HepG2 (cell line): ENCODE results near the gene C1orf159. TPM values are rescaled to one million over a fixed set of nuclear protein-coding genes. Genes with fewer than 3 reads are reported as not detected.

Source experiments
- ATAC-seq: fragments of 200-7000 bp; cut with Tn5 transposase; 3 replicates; pipeline ENCODE4 v1.9.1; 2020; ENCODE audit warnings: mild to moderate bottlenecking, moderate library complexity
- BruUV-seq: library from RNA; stranded (reverse); fragments of 400-500 nt; replicated peaks from 2 replicates; lab custom pipeline; 2021; lab: Mats Ljungman, UMichigan
- CTCF ChIA-PET: fragments of 300-600 bp; formaldehyde crosslinking; extraction: SDS; loops from one replicate; lab custom pipeline; 2021; ENCODE audit warnings: low total read pairs, inconsistent platforms, low intra/inter-chr PET ratio; lab: Yijun Ruan, JAX
- POLR2A ChIA-PET: fragments of 350-600 bp; sonication (Branson Sonifier 250); formaldehyde crosslinking; loops from one replicate; lab custom pipeline; 2020; ENCODE audit warnings: antibody characterized with exemption, inconsistent platforms; lab: Yijun Ruan, JAX
- DNase-seq: peaks from one replicate; pipeline ENCODE4 v3.0.0-alpha.2; 2015; ENCODE audit warnings: low spot score
- FAIRE-seq: peaks from 3 replicates; lab custom pipeline; 2011; peaks lifted over from hg19 to GRCh38; lab: Jason Lieb, UNC
- H2AFZ ChIP-seq: one replicate; pipeline ENCODE4 v1.6.1; 2011; ENCODE audit warnings: low read length, inconsistent platforms
- H3K27ac ChIP-seq: fragments of 300-600 bp; 3 replicates; pipeline ENCODE4 v1.8.0; 2011; ENCODE audit warnings: mixed run types, mild to moderate bottlenecking, mixed read lengths, low read length, inconsistent platforms; ENCODE audit not compliant: insufficient read depth; ENCODE audit errors: extremely low read length
- H3K27me3 ChIP-seq, 2 experiments: fragments of 200-600 bp in 1 of 2; 2 replicates in 1 of 2; 3 replicates in 1 of 2; pipeline versions ENCODE4 v1.6.0 to v1.8.0; 2011; ENCODE audit warnings: low read length in 2 of 2, mild to moderate bottlenecking in 2 of 2, moderate library complexity in 2 of 2, inconsistent platforms in 1 of 2; ENCODE audit not compliant: insufficient read depth in 2 of 2, control insufficient read depth in 1 of 2
- H3K36me3 ChIP-seq, 2 experiments: fragments of 200-600 bp in 1 of 2; replicated peaks in 1 of 2; 2 replicates in 1 of 2; 3 replicates in 1 of 2; pipeline versions ENCODE4 v1.5.1 to v1.8.0; 2011; ENCODE audit warnings: low read length in 2 of 2, inconsistent platforms in 1 of 2; ENCODE audit not compliant: insufficient read depth in 2 of 2, control insufficient read depth in 1 of 2
- H3K4me1 ChIP-seq: 2 replicates; pipeline ENCODE4 v1.5.1; 2012; ENCODE audit warnings: low read length, inconsistent platforms; ENCODE audit not compliant: insufficient read depth
- H3K4me2 ChIP-seq: 2 replicates; pipeline ENCODE4 v1.6.0; 2011; ENCODE audit warnings: low read depth, low read length, inconsistent platforms
- H3K4me3 ChIP-seq, 3 experiments: fragments of 200-600 bp in 1 of 3; sonication (generic), shearing (Covaris generic) in 1 of 3; replicated peaks in 1 of 3; 2 replicates each; pipeline ENCODE4 v1.5.1; 2011 to 2016; ENCODE audit warnings: low read length in 3 of 3, inconsistent platforms in 2 of 3, low read depth in 2 of 3, mild to moderate bottlenecking in 2 of 3, control low read depth in 1 of 3, mixed read lengths in 1 of 3; ENCODE audit not compliant: insufficient read depth in 1 of 3
- H3K79me2 ChIP-seq: one replicate; pipeline ENCODE4 v1.6.1; 2011; ENCODE audit warnings: low read length, inconsistent platforms; ENCODE audit not compliant: insufficient read depth
- H3K9ac ChIP-seq: 2 replicates; pipeline ENCODE4 v1.6.0; 2011; ENCODE audit warnings: mild to moderate bottlenecking, low read depth, low read length, inconsistent platforms; ENCODE audit not compliant: insufficient read depth
- H3K9me3 ChIP-seq: 2 replicates; pipeline ENCODE4 v1.5.1; 2012; ENCODE audit warnings: mild to moderate bottlenecking, low read length
- H4K20me1 ChIP-seq: 2 replicates; pipeline ENCODE4 v1.6.0; 2011; ENCODE audit warnings: inconsistent platforms, mild to moderate bottlenecking, low read length, moderate library complexity; ENCODE audit not compliant: insufficient read depth
- AGO2 ChIP-seq: fragments of 200-400 bp; formaldehyde crosslinking; optimal IDR thresholded peaks from 2 replicates; pipeline ENCODE3; 2017; ENCODE audit warnings: mild to moderate bottlenecking, low read depth, low read length, moderate library complexity
- ATF7 ChIP-seq, 2 experiments: fragments of 450-650 bp in 1 of 2; sonication (generic) in 1 of 2; formaldehyde crosslinking in 1 of 2; IDR thresholded peaks; 2 replicates each; pipeline versions ENCODE4 v1.4.0 to v1.6.1; 2016 to 2020; ENCODE audit warnings: antibody characterized with exemption in 1 of 2, mild to moderate bottlenecking in 1 of 2, missing genetic modification reagents in 1 of 2
- BRCA1 ChIP-seq: sonication (generic); formaldehyde crosslinking; IDR thresholded peaks from 2 replicates; pipeline ENCODE4 v1.4.0; 2020; ENCODE audit warnings: missing genetic modification reagents
- CBX5 ChIP-seq: sonication (generic); formaldehyde crosslinking; IDR thresholded peaks from 2 replicates; pipeline ENCODE4 v1.4.0; 2020; ENCODE audit warnings: missing genetic modification reagents, borderline replicate concordance
- FOSL2 ChIP-seq: sonication (generic); formaldehyde crosslinking; IDR thresholded peaks from 2 replicates; pipeline ENCODE4 v1.4.0; 2020; ENCODE audit warnings: missing genetic modification reagents
- JUND ChIP-seq: sonication (generic); formaldehyde crosslinking; IDR thresholded peaks from 2 replicates; pipeline ENCODE4 v1.8.0; 2022; ENCODE audit warnings: mild to moderate bottlenecking, missing genetic modification reagents
- RBM39 ChIP-seq: fragments of 200-400 bp; formaldehyde crosslinking; IDR thresholded peaks from one replicate; pipeline ENCODE4 v1.6.1; 2018; ENCODE audit warnings: antibody characterized with exemption, mild to moderate bottlenecking, low read depth, low read length; ENCODE audit not compliant: poor library complexity, severe bottlenecking
- UBTF ChIP-seq: sonication (generic); formaldehyde crosslinking; IDR thresholded peaks from 2 replicates; pipeline ENCODE4 v1.4.0; 2020; ENCODE audit warnings: mild to moderate bottlenecking, missing genetic modification reagents
- ZNF572 ChIP-seq: sonication (generic); formaldehyde crosslinking; IDR thresholded peaks from 2 replicates; pipeline ENCODE4 v1.5.1; 2020; ENCODE audit warnings: mild to moderate bottlenecking, missing genetic modification reagents
- ZNF687 ChIP-seq: sonication (generic); formaldehyde crosslinking; IDR thresholded peaks from 2 replicates; pipeline ENCODE4 v1.5.1; 2020; ENCODE audit warnings: mild to moderate bottlenecking, missing genetic modification reagents, moderate library complexity
- WGBS: methylation state at CpG from one replicate; pipeline ENCODE4 v1.1.6; 2017; ENCODE audit warnings: low lambda C conversion rate; 5-methylcytosine and 5-hydroxymethylcytosine counted together
- in situ Hi-C: cut with HindIII; loops from 2 replicates; pipeline ENCODE4 v1.10.0; 2017; ENCODE audit warnings: low pct_unique_long_range_greater_than_20kb; ENCODE audit not compliant: extremely low pct_ligation_motif_present
- intact Hi-C: fragments of 100-400 bp; cut with micrococcal nuclease; formaldehyde crosslinking; loops from one replicate; pipeline ENCODE4 v1.10.0; 2022; ENCODE audit not compliant: unreplicated experiment
- polyA plus RNA-seq, 8 experiments: library from polyadenylated mRNA; depleted of rRNA in 3 of 8; stranded (reverse) in 7 of 8; unstranded in 1 of 8; fragments of >200 nt; fragmentation: Illumina TruSeq in 4 of 8; extraction: Trizol in 4 of 8; gene quantifications; 2 replicates each; pipeline versions ENCODE4 v1.2.1 to v1.2.3, GENCODE V29; 2011 to 2016; ENCODE audit warnings: low read depth in 4 of 8, missing spikeins in 1 of 8, mixed read lengths in 1 of 8; ENCODE audit not compliant: insufficient read depth in 1 of 8
- total RNA-seq, 5 experiments: library from RNA; depleted of rRNA; stranded (reverse); fragments of >200 nt; fragmentation: Illumina TruSeq; extraction: Trizol; gene quantifications; 2 replicates each; pipeline ENCODE4 v1.2.3, GENCODE V29; 2016; ENCODE audit warnings: low read depth in 1 of 5
- TF ChIP-seq, protein P1 (sequence below): sonication (generic); formaldehyde crosslinking; IDR thresholded peaks from 2 replicates; pipeline ENCODE4 v1.9.0; 2021; ENCODE audit warnings: missing genetic modification reagents, mild to moderate bottlenecking, borderline replicate concordance

C1orf159 gene
- total and polyA plus RNA-seq, 2 of the 13 experiments (the other 11 are each of a cell fraction or from before 2014, with no cell fraction given), result 3.8 to 6.7 TPM

- in situ Hi-C loops, result no loop called here
- WGBS, result 72% methylated on average over 23 of the region's 48 CpGs
- H3K4me1 ChIP-seq, result peaks cover 61% of the 10 kb centered on the region
- H3K27ac ChIP-seq, result peak overlapping the region; percentile 3
- H3K27me3 ChIP-seq, result no peaks in the 10 kb centered on the region
- H3K9me3 ChIP-seq, result no peaks in the 10 kb centered on the region
- H3K4me2 ChIP-seq, result peak overlapping the region; percentile 64
- no TSS peak for BruUV-seq
- H3K79me2 ChIP-seq, result peaks cover 5% of the 10 kb centered on the region
- intact Hi-C loops, result no loop called here
- no peak overlapping the region for H2AFZ ChIP-seq
- H3K36me3 ChIP-seq, result no peaks in the 10 kb centered on the region
- H4K20me1 ChIP-seq, result no peaks in the 10 kb centered on the region
- H3K4me3 ChIP-seq, result peak overlapping the region in 2 of 3 experiments; percentile 20 to 33; a peak in 3 of 6 replicates
- ChIA-PET CTCF (no interaction called here), POLR2A (interaction anchor here (1.0 kb wide), 2 partner anchors 10 to 106 kb away, joined by 3 read pairs; no protein-coding TSS in a partner anchor)
- no peak for FAIRE-seq
- H3K9ac ChIP-seq, result no peak overlapping the region
- DNase-seq, result no peak
- ATAC-seq, result no peak
- no peak for TF ChIP-seq RBM39
- no peak for TF ChIP-seq ATF7 (IDR thresholded peaks at IDR 0.05)
- no peak for TF ChIP-seq ATF7 (CRISPR knock-in tag; IDR thresholded peaks at IDR 0.05)
- no peak for TF ChIP-seq CBX5
- TF ChIP-seq AGO2, result peak; percentile 14
- TF ChIP-seq JUND, result no peak
- TF ChIP-seq ZNF572, result no peak
- TF ChIP-seq ZNF687, result peak; percentile 31; the same call in 1 of the 2 replicates
- no peak for TF ChIP-seq BRCA1 (CRISPR knock-in tag)
- TF ChIP-seq, protein P1, sequence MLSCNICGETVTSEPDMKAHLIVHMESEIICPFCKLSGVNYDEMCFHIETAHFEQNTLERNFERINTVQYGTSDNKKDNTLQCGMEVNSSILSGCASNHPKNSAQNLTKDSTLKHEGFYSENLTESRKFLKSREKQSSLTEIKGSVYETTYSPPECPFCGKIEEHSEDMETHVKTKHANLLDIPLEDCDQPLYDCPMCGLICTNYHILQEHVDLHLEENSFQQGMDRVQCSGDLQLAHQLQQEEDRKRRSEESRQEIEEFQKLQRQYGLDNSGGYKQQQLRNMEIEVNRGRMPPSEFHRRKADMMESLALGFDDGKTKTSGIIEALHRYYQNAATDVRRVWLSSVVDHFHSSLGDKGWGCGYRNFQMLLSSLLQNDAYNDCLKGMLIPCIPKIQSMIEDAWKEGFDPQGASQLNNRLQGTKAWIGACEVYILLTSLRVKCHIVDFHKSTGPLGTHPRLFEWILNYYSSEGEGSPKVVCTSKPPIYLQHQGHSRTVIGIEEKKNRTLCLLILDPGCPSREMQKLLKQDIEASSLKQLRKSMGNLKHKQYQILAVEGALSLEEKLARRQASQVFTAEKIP, result no peak
- no peak for TF ChIP-seq FOSL2
- 0 out of 2 replicates have a peak, but pooled peaks have one; percentile 4 for TF ChIP-seq UBTF
Observed at GRCh38 chr1:1132042-1132950, 16.4 kb upstream of the C1orf159 start.
